Kasumi-1 (cell line): ENCODE measurements around the gene LGALS7B.
"Not testable (repeated sequence)": the region's sequence is repeated elsewhere in the genome, so short reads cannot be mapped to it uniquely, and the experiment has no call there.

Experiments used
- DNase-seq, 2 experiments: peaks; one replicate each; lab custom pipeline; 2025; lab: John Stamatoyannopoulos, UW

The LGALS7B gene

DNA sequence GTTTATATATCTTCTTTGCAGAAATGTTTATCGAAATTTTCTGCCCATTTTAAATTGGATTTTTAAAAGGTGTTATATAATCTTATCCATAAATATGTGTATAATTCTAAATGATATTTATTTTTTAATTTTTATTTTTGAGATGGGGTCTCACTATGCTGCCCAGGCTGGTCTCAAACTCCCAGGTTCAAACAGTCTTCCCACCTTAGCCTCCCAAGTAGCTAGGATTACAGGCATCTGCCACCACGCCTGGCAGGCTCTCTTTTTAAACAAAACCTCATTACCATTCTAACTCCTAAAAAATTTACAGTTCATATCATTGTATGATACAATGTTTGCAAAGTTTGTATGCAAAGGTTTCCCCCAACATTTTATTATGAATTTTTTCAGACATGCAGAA lies 7.2 kb downstream of the LGALS7B start:
- DNase-seq: no peak

GRCh38 chr19:38797781-38798180 lies 8.8 kb downstream of the LGALS7B start:
- not testable (repeated sequence) for DNase-seq

GRCh38 chr19:38799104-38799503 lies 10.1 kb downstream of the LGALS7B start:
- no peak for DNase-seq

DNA sequence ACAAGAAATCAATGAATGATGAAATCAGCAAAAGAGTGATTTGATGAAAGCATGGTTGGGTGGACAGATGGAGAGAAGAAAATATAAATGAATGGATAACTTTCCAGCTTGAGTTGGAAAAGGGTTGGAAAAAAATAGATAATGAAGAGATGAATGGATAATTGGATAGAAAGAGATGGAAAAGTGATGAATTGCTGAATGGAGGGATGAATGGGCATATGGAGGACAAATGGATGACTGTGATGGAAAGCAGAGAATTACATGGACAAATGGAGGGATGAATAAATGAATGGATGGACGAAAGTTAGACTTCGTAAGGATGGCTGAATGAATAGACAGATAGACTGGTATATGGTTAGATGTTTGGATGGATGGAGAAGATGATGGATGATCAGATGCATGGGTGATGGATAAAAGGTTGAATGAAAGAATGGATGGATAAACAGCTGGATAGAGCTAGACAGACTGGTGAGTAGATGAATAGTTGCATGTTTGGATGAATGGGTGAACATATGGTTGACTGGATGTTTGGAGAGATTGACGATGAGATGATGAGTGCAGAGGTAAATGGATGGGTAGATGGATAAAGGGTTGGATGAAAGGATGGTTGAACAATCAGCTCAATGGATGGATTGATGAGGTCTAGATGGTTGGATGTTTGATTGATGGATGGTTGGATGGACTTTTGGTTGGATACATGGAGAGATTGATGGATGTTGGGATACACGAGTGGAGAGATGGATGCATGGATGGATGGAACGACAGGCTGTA lies 11.8 kb downstream of the LGALS7B start:
- no peak for DNase-seq

DNA sequence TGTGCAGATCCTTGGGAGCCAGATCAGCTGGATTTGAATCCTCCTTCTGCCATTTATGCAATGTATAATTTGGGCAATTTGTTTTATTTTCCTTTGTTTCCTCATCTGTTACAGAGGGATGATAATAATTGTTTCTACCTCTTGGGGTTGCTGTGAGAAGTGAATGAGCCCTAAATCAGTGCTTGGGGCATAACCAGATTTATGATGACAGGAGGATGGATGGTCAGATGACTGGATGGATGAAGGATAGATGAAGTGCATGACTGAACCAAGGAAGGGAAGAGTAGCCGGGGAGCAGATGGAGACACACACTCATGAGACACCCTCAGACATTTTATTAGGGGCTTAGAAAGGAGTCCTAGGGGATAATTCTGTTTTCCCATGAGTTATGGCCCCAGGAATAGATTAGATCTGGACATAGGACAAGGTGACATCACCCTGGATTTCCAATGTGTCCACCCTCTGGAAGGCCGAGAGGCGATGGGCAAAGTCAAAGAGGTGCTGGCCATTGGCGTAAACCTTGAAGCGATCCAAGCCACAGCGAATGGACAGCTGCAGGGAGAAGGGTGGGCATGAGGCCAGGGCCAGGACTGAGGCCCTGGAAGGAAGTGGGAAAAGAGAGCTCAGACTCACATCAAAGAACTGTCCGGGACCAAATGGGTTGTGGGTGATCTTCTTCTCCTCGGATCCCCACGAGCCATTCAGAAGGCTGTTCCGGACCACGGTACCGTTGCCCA lies 12.5 kb downstream of the LGALS7B start:
- no peak for DNase-seq

DNA sequence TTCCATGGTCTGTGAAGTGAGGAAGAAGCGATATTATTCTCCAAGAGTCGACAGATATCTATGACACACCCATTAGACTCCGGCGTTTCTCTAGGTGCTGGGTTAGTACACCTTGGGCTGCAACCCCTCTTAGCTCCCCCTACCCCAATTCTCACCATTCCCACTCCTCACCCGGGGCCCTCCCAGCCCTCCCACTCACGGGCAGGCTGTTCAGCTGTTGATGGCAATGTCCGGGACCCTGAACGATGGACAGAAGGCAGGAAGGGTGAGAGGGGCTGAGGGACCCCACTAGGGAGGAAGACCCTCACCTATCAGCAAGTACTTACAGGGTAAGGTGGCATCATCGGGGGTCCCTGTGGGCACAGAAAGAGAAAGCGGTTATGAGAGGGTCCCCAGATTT lies 14.5 kb downstream of the LGALS7B start:
- no peak for DNase-seq

GRCh38 chr19:38805180-38805579 lies 16.2 kb downstream of the LGALS7B start:
- no peak for DNase-seq

DNA sequence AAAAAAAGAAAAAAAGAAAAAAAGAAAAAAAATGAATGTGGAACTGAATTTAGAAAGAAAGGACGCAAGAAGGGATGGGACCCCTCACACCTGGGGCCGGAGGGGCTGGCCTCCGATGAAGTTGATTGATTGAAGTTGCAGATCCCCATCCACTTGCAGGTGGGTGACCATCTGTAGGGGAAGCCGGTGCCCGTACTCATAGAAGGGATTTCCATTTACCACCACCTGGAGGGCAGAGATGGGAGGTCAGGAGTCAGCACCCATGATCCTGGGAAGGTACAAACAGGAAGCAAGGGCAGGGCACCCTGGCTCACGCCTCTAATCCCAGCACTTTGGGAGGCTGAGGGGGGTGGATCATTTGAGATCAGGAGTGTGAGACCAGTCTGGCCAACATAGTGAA lies 17.4 kb downstream of the LGALS7B start:
- DNase-seq: no peak

GRCh38 chr19:38807374-38808098 lies 18.5 kb downstream of the LGALS7B start:
- DNase-seq: not testable (repeated sequence)

GRCh38 chr19:38808741-38809140 lies 19.7 kb downstream of the LGALS7B start:
- no peak for DNase-seq

GRCh38 chr19:38809592-38810252 lies 20.7 kb downstream of the LGALS7B start:
- no peak for DNase-seq

- no peak for DNase-seq
These were observed 23.2 kb downstream of the LGALS7B start for GRCh38 chr19:38812009-38812840.

DNA sequence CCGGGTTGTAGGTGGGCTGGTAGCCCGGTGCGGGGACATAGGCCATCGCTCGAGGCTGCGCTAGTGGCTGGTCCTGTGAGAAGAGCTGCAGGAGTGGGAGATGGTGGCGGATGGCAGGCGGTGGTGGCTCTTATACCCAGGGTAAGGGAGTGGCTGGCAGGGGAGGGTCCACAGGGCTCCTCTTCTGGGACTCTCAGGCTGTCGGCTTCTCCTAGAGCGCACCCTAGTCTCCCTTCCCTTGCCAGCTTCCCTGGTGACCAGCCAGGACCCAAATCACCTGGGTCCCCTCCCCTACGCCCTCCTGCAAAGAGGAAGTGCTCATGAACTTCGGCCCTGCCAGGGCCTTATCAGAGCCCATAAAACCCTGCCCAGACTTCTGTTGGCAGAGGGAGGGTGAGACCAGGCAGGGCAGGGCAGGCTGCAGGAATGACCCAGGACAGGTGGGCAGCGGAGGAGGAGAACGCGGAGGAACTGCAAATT lies 23.9 kb downstream of the LGALS7B start, which contains the start of gene LGALS4:
Gene LGALS4 (minus strand): TSS at position 105 of the 480 bp plus-strand sequence. CDS start 59 bp downstream, at position 46.
- no peak for DNase-seq

- no peak for DNase-seq
These were observed 24.3 kb downstream of the LGALS7B start for GRCh38 chr19:38813323-38813722.

DNA sequence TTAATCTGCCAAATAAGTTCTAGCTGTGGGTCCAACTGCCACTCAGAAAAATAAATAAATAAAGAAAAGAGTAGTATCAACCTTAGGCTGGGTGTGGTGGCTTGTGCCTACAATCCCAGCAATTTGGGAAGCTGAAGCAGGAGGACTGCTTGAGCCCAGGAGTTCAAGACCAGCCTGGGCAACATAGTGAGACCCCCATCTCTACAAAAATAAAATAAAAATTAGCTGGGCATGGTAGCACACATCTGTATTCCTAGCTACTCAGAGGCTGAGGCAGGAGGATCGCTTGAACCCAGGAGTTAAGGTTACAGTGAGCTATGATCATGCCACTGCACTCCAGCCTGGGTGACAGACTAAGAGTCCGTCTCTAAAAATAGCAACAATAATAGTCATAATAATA lies 24.9 kb downstream of the LGALS7B start:
- not testable (repeated sequence) for DNase-seq

GRCh38 chr19:38815059-38816001 lies 26.3 kb downstream of the LGALS7B start:
- no peak for DNase-seq

DNA sequence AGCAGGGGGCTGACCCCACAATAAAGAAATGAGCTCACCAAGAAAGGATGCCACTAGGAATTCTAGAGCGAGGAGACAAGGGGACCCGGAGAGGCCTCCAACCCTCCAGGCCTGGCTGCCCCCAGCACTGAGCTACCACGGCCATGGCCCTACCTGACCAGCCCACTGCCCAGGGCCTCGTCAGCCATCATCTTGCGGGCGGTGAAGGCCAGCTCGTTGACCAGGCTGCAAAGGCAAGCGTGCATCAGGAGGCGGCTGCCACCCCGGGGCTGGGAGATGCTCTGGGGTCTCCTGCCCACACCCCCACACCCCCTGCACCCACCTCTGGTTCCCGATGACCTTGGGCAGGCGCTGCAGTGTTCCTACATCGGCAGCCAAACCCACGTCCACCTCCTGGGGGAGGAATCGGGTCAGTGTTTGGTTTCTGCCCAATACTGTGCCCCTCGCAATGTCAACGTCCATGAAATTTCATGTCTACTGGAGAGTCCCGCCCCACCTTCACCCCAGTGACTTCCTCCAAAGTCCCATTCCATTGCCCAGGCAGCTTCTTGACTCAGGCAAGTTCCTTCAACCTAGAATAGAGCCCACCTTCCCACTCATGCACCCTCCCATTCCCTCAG lies 27.2 kb downstream of the LGALS7B start:
- DNase-seq: no peak

- DNase-seq: no peak
These were observed 28.1 kb downstream of the LGALS7B start for GRCh38 chr19:38817081-38817480.

- no peak for DNase-seq
These were observed 30.4 kb downstream of the LGALS7B start for GRCh38 chr19:38819231-38819920.
